CD4-positive, alpha-beta T cell treated with Interferon alpha-2 for 1 hour (primary cell): ENCODE results near the gene KIF5A.

Experiments
- DNase-seq, 2 donors: peaks; one replicate each; pipeline ENCODE4 v3.0.0-alpha.2; 2020 to 2022

The KIF5A gene

DNA sequence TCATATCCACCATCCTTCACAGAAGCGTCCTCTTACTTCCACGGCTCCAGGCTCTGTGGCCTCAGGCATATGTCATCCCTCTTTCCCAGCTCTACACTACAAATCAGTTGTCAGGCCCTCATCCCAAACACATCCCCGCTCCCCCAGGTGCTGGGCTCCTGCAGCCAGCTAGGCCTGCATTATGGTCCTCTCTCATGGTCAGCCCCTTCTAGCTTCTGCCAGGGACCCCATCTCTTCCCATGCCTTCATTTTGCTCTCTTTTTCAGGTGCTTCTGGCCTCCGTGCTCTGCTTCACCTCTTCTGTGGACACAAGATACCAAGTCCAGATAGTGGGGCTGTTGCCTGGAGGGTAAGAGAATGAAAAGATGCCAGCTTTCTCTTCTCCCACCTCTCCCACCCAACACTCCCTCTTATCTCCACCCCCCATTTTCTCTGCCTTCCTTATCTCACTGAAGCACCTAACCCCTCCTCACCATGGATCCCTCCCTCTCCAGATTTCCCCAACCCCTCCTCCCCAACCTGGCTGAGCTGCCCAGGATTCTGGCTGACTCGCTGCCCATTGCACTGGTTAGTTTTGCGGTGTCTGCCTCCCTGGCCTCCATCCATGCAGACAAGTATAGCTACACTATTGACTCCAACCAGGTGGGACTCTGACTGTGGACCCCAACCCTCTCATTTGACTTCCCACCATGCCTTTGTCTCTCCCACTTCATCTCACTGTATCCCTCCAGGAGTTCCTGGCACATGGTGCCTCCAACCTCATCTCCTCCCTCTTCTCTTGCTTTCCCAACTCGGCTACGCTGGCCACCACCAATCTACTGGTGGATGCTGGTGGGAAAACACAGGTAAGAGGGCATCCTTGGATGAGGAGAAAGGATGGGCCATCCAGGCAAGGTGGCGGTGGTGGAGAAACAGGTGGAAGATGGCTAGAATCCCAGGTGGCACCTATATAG lies 72.7 kb downstream of the KIF5A start:
- no peak for DNase-seq

DNA sequence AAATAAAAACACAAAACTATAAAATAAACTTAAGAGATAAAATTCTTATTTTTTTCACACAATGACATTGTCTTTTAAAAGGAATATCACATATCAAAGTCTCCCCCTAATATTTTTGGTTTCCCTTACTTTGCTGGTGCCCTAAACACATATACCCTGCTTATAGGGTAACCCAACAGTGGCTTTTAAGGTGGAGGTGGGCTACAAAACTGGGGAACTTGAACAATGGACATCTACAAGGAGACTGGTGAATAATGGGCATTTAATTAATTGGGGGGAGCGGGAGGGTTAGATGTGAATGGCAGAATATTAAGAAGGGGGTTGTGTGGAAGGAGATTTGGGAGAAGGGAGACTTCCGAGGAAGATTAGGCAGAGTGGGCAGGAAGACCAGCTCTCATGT lies 73.5 kb downstream of the KIF5A start:
- DNase-seq, result no peak

DNA sequence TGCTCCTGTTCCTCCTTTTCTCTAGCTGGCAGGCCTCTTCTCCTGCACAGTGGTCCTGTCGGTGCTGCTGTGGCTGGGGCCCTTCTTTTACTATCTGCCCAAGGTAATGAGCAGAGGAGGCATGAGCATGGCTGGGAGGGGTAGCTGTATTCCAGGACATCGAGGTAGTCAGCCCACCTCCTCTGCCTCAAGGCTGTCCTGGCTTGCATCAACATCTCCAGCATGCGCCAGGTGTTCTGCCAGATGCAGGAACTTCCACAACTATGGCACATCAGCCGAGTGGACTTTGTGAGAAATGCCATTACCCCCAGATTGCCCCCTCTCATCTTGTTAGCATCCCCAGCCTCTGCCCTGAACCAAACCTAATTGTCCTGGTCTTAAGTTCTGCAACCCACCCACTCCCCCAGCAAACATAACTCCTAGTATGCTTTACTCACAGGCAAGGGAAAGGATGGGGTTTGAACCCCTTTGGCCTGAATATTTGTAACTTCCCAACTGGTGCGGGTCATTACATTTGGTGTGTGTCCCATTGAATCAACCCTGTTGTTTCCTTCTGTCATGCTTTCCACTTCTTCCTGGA lies 74.1 kb downstream of the KIF5A start:
- no peak for DNase-seq

DNA sequence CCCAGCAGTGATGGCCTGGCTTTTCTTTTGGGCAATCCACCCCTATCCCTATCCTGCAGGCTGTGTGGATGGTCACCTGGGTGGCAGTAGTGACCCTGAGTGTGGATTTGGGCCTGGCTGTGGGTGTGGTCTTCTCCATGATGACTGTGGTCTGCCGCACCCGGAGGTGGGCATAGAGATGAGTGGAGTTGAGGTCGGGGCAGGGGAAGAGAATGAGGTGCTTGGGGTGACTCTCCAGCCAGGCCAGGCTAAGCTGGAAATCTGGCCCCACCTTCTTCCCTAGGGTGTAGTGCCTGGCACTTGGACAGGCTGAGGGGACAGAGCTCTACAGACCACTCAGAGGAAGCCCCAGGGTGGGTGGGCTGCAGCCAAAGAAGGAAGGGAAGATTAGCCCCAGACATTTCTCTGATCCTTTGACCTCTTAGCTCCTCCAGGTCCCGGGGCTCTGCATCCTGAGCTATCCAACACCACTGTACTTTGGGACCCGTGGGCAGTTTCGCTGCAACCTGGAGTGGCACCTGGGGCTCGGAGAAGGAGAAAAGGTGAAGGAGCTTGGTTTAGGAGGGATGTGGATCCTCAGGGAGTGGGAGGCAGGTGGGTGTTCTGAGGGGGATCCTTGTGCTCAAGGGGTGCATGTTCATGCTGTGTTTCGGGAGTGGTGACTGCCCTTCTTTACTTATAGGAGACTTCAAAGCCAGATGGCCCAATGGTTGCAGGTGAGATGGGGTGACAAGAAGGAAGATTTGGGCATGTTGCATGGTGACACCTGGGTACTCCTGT lies 74.8 kb downstream of the KIF5A start:
- no peak for DNase-seq

DNA sequence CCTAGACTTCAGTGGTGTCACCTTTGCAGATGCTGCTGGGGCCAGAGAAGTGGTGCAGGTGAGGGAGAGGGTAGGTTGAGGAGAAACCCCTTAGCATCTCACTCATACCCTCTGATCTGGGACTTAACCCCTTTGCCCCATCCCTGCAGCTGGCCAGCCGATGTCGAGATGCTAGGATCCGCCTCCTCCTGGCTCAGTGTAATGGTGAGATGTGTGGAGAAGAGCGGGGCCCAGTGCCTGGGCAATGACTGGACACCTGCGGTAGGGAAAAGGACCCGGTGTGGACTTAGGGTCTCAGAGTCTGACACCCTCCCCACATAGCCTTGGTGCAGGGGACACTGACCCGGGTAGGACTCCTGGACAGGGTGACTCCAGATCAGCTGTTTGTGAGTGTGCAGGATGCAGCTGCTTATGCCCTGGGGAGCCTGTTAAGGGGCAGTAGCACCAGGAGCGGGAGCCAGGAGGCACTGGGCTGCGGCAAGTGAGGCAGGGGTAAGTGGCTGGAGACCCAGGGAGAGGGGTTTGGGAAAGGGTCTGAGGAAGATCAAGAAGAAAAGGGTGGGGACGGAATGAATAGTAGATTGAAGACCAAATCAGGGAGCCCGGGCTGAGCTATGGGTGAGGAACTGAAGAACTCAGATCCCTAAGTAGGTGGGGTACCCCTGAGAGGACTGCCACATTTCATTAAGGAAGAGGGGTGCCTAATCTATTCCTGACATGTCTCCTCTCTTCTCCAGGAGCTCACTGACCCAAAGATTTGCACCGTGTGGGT lies 75.6 kb downstream of the KIF5A start:
- no peak for DNase-seq

DNA sequence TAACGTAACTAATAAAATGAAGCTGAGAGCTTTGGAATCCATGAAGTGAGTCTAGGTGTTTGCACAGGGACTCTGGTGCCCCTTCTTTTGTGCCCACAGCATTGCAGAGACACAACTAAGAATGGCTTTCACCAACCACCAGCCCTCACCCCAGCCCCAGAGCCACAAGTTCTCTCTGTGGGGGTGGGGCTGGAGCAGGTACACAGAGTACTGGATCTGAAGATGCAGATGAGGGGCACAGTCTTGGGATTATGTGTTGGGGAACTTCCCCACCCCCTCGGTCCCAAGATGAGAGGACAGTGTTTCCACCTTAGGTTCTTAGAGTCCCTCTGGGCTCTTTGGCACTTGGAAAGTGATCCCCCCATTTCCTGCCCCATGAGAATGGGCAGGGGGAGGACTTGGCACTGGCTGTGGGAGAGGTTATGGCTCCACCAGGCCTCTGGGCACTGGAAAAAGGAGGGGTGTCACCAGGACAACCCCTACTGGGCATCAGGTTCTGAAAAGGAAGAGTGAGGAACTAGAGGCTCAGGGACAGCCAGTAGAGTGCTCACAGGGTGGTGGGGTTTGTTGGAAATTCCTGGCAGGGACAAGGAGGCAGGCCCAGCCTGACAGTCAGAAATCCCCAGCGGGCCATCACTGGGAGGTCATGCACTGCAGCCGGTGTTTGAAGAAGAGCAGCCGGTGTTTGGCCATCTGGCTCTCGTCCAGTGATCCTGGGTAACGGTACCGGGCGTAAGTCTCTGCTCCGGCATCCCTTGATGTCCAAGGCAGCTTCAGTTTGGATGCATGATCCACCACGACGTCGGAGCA lies 76.5 kb downstream of the KIF5A start:
- DNase-seq, result no peak

DNA sequence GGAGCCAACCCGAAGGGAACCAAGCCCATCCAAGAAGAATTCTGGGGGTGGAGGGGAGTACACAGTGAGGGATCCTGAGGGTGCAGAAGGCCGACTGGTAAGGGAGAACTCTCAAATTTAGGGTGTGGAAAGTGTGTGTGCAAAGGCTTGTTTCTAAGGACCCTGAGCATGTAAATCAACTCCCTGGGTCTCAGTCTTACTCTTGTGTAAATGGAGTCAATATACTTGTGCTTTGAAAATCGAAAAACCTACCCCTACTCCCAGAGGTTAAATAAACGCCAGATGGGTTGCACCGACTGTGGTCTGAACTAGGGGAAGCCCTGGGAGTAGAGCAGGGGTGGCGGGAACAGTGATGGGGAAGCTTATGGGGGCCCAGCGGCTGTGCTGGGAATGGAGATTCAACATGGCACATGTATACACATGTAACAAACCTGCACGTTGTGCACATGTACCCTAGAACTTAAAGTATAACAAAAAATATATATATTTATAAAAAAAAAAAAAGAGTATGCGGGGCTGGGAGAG lies 77.1 kb downstream of the KIF5A start:
- DNase-seq, result no peak

DNA sequence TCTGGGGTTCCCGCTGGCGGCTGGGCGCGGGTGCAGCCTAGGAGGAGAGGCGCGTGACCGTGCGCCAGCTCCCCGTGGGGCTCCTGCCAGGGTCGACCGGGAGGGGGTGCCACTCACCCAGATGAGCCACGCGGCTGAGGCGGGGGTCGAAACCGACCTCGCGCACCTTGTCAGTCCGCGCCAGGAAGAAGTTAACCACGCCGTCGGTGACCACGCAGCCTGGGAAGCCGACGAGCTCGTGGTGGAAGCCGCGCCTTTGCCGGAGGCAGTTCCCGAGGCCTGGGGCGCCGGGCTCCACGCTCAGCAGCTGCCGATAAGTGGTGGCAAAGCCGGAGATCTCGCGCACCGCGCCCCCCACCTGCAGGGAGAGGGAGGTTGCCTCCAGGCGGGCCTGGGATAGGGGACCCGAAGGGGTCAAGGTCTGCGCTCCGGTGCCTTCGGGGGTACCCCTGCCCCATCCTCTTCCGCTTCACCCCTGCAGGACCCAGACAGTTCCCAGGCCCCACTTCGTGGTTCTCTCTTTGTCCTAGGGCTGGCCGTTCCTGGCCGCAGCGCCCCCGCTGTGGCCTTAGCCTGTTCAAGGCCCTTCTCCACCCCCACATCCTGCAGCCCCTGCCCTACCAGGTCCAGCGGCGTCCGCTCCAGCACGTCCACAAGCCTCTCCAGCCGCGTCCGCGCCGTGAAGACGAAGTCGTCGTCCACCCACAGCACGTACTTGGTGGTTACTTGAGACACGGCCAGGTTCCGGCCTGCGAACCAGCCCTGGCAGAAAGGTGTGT lies 77.8 kb downstream of the KIF5A start:
- no peak for DNase-seq

DNA sequence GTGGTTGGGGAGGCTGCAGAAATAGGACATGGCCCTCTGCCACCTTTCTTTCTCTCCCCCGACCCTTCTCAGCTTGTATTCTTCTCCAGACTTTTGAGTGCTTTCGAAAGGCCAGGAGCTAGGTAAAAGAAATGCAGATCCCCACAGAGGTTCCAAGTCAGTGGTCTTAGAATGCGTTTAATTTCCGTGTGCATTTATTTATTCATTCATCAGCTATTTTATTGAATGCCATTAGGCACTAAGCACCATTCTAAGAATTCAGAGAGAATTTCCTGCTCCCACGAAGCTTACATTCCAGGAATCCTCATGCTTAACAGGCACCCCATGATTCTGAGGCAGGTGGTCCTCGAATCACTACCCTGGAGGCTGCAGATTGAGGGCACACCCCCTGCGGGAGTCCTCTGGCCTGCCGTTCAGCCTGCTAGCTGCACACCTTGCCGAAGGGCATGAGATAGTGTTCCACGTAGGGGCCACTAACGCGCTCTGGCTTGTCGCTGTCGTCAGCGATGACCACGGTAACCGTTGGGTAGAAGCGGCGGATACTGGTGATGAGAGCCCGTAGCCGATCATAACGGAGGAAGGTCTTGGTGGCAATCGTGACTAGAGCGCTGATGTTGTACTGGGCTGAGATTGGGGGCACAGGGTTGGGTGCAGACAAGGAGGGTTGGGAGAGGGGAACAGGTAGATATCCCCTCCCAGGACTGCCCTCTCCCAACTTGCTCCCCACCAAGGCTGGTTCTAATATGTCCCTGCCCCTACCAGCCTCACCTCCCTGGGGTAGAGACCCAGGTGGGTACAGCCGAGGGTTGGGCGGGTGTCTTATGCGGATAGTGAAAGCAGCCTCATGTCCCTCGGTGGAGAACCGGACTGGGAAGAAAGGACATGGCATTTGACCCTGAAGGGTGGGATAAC lies 78.7 kb downstream of the KIF5A start:
- no peak for DNase-seq

DNA sequence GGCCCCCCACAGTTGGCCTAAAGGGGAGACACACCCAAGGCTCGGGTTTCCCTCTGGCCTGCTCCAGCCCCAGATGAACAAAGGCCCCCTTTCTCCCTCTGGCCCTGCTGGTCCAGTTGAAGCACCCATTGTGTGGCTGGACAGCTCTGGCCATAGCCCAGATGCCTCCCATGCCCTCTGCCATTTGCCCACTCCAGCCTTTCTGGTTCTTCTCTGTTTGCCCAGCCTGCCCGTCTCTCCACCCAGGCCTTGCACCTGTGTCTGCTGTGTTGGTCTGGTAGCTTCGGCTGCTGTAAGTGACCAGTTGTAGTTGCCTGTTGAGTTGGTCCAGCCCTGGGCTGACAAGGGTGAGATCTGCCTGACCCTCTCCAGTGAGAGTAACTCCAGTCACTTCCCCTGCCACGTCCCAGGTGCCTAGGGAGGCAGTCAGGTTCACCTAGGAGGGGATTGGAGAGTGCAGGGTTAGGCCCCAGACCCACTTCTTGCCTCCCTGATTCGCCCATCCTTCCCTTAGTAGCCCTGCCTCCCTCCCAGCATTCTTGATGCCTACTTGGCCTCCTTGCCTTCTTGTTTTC lies 80.1 kb downstream of the KIF5A start:
- DNase-seq, result no peak

DNA sequence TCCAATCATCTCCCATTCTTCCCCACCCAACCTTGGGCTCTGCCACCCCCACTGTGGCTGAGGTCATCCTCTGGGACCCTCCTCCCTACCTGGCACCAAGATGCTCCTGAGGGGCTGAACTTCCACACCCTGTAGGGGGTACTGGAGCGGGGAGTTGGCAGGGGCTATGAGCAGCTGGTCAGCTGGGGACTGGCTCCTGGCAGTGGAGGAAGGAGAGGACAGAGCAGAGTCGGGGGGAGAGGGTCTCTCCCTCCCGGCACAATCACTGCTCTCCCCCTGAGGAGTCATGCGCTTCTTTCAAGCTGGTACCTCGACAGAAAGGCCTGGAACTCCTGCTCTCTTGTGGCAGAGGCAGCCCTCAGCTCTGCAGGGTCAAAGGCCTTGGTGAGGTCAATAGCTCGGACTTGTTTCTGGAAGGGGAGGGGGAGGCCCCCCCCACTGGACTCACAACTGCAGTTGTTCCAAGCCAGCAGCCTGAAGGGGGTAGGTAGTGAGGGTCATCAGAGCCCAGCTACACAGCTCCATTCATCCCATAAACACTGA lies 81.1 kb downstream of the KIF5A start:
- DNase-seq, result no peak

DNA sequence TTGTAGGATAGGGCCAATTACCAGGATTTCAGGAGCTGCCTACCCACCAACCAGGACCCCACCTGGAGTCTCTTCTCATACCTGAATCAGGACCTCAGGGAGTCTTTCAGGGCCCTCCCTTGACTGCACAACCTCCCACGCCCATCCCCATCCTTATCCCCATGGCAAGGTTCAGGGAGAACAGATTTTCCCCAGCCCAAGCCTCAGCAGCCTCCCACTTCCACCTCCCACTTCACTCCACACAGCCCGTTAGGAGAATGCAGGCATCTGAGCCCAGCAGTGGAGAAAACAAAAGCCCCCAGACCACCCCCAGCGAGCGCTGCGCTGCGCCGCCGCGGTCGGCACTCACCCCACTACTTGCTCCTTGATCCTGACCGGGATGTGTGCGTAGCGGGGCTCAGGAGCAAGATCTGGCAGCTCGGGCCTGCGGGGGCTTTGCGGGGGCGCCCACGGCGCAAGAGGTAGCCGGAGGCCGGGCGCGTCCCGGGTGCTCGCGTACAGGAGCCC lies 81.8 kb downstream of the KIF5A start:
- DNase-seq, result no peak

DNA sequence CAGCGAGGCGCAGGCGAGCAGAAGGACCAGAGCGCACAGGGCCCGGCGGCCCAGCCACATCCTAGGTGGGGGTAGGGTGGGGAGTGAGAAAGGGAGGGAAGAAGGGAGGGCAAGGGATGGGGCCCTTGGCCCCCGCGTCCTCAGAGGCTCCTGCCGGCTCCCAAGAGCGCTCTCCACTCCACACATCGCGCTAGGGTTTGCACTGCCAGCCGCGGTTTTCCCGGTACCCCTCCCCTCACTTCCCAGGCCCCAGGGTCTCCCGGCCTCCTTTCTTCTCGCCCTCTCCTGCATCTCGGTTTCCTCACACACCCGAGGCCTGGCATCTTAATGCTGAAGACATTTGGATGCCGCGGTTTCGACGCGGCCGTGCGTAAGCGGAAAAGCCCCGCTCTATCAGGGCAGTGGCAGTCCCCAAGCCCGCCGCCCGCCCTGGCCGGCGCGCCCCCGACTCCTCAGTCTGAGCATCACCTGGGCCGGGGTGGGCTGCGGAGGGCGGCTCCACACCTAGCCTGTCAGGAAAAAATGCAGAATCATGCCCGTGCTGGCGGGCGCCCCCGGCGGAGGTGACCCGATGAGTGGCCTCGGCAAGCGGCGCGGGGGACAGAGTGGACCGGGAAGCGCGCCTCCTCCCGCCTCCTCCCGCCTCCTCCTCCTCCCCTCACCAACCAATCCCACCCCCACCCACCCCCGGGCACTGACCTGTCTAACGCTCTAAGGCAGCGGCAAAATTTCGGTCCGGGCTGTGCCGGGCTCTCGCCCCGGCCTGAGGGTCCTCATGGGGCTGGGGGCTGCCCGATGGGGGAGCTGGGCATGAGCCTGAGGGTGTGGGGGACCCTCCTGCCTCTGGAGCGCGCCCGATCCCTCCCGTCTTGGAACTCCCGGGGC lies 82.5 kb downstream of the KIF5A start:
- DNase-seq, result no peak

DNA sequence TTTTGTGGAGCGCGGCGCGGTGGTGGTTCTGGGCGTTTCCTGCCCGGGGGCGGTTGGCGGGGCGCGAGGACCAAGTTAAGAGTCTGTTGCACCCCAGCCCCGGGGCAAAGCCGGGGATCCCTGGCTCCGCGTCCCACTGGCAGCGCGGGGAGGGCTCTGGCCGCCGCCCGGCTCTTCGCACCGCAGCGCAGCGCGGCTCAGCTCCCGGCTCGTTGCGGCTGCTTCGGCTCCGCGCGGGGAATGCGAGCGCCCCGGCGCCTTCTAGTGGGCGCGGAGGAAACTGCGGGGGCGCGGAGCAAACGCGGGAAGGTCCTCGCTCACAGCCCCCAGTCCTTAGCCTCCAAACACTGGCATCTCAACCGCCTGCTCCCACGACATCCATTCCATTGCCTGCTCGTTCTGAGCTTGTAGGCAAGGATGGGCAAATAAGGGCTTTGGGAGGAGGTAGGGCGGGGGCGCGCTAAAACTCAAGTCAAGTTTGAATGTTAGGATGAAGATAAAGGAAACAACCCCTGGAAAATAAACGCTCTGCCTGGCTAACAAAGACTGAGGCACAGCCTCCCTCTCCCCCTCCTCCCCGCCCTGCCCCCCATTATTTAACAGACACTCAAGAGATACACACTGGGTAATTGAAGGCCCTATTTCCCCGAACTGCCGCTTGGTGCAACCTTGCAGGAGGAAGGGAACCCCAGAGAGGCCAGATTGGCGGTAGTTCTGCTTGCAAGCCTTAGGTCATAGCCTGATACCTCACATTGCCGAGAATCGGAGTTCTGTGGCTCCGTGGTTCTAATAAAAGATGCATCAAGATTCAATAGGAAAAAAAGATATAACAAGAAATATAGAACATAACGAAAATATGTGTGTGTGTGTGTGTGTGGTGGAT lies 83.4 kb downstream of the KIF5A start, which contains the start of gene B4GALNT1:
TSS of gene B4GALNT1 (minus strand) at position 244 of the 883 bp plus-strand sequence. CDS start 1,069 bp downstream, outside the sequence.
- peak; percentile 58 to 72 for DNase-seq
